ENCODE results near the gene FRMD5.

GRCh38 chr15:44208956-44209355 is 13.9 kb upstream of the FRMD5 start:
- TF ChIP-seq CTCF (conservative IDR thresholded peaks at IDR 0.05; ENCODE audit: low read depth in 2 of 2) = no peak
- TF ChIP-seq EZH2phosphoT487 (IDR thresholded peaks at IDR 0.05; ENCODE audit: unreplicated experiment) = no peak
- no peak for TF ChIP-seq EZH2 (IDR thresholded peaks at IDR 0.05; ENCODE audit: low read depth, unreplicated experiment)
- TF ChIP-seq REST (IDR thresholded peaks at IDR 0.05; ENCODE audit: unreplicated experiment) = no peak

All from GM23338 (cell line).